ENCODE results near the gene ZNF385B. TPM values are rescaled to one million over a fixed set of nuclear protein-coding genes. Genes with fewer than 3 reads are reported as not detected.

The ZNF385B gene
- total and polyA plus RNA-seq, 8 donors: 1.8 to 41.4 (median 3.5) TPM; not detected in 1

DNA sequence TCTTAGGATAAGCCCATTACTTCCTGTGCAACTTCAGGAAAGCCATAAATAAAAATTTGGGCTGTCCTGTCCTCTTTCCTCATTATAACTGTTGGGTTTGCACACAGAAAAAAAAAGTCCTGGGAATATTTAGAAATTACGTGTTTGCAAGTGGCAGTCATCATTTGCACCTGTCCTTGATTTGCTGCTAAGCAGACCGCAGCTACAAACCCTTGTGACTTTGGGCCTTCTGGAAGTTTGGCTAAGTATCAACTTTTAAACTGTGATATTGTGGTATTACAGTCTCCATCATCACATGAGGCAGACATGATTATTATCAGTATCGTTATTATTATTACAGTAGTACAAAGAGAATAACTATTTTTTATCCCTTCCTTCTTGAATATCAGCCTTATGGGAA, 336.1 kb downstream of the ZNF385B start:
- Histone ChIP-seq H3K4me3 (no peak overlapping the region), H3K27me3 (no peaks in the 10 kb centered on the region), H3K27ac (no peak overlapping the region), H3K4me1 (no peaks in the 10 kb centered on the region), H3K36me3 (no peaks in the 10 kb centered on the region), H3K9me3 (no peaks in the 10 kb centered on the region)
- TF ChIP-seq EP300 (IDR thresholded peaks at IDR 0.05) (no peak), POLR2A (IDR thresholded peaks at IDR 0.05) (no peak), POLR2AphosphoS5 (IDR thresholded peaks at IDR 0.05) (no peak)
- TF ChIP-seq, protein P1, sequence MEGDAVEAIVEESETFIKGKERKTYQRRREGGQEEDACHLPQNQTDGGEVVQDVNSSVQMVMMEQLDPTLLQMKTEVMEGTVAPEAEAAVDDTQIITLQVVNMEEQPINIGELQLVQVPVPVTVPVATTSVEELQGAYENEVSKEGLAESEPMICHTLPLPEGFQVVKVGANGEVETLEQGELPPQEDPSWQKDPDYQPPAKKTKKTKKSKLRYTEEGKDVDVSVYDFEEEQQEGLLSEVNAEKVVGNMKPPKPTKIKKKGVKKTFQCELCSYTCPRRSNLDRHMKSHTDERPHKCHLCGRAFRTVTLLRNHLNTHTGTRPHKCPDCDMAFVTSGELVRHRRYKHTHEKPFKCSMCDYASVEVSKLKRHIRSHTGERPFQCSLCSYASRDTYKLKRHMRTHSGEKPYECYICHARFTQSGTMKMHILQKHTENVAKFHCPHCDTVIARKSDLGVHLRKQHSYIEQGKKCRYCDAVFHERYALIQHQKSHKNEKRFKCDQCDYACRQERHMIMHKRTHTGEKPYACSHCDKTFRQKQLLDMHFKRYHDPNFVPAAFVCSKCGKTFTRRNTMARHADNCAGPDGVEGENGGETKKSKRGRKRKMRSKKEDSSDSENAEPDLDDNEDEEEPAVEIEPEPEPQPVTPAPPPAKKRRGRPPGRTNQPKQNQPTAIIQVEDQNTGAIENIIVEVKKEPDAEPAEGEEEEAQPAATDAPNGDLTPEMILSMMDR (IDR thresholded peaks at IDR 0.05): no peak
- 88 to 89% (median 88%) methylated on average over 3 of the region's 3 CpGs for WGBS, 5 donors
- intact Hi-C loops (cut with DNase I; ENCODE audit: low total_unique reads): no loop called here
- no peak for DNase-seq

DNA sequence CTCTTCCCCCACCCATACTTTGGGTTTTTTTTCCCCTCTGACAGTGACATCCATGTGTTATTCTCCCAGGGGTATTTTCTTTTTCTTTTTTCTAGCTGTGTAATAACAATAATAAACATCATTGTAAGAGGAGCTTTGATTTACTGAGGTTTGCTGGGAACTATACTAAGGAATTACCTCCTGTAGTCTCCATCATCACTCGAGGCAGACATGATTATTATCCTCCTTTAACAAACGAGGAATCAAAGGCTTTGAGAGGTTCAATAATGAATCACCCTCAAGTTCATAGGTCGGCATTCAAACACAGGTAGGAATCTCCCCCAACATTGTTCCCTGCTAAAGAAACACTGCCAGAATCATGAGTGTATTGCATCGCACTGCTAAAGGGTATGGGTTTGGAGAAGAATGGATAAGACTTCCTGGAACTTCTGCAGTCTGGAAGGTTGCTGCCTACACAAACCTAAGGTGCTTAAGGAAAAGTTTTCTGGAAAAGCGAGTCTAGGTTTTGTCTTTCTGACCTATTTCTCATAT, 336.5 kb downstream of the ZNF385B start:
- 62 to 72% (median 68%) methylated on average over 5 of the region's 5 CpGs for WGBS, 5 donors
- Histone ChIP-seq H3K36me3 (no peaks in the 10 kb centered on the region), H3K9me3 (no peaks in the 10 kb centered on the region), H3K27me3 (no peaks in the 10 kb centered on the region), H3K27ac (no peak overlapping the region), H3K4me3 (no peak overlapping the region), H3K4me1 (no peaks in the 10 kb centered on the region)
- TF ChIP-seq EP300 (IDR thresholded peaks at IDR 0.05) (no peak), POLR2AphosphoS5 (IDR thresholded peaks at IDR 0.05) (no peak), POLR2A (IDR thresholded peaks at IDR 0.05) (no peak)
- TF ChIP-seq, protein P1 (IDR thresholded peaks at IDR 0.05): no peak
- DNase-seq: no peak
- intact Hi-C loops (cut with DNase I; ENCODE audit: low total_unique reads): no loop called here

DNA sequence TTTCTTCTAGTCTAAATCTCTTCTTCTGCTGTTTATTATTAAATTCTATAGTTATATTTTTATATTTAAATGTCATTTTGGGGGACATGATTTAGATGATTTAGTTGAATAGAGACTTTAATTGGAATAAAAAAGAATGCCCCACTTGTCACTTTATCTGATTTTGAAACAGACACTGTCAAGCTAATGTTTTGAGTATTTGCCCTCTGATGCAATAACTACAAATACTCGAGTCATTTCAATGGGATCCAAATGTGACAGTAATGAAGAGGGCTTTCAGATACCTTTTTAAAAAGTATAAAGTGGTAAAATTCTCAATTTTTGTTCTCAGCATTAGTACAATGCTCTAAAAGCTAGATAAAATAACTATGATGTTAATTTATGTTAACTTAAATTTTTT, 339.5 kb downstream of the ZNF385B start:
- 58 to 86% (median 62%) methylated on average over 1 of the region's 1 CpG for WGBS, 5 donors

DNA sequence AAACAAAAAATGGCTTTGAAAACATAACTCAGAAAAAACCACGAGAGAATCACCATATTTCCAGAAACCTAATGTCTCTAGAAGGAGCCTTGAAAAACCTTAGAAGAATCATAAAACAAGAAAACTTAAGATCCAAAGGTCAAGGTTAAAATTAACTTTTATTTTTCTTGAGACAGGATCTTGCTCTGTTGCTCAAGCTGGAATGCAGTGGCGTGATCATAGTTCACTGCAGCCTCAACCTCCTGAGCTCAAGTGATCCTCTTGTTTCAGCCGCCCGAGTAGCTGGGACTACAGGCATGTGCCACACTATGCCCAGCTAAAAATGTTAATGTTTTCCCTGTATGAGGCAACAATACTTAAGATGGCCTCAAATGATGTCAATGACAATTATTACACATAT, 342.6 kb downstream of the ZNF385B start:
- Histone ChIP-seq H3K27me3 (no peaks in the 10 kb centered on the region), H3K4me3 (no peak overlapping the region), H3K4me1 (no peaks in the 10 kb centered on the region), H3K27ac (no peak overlapping the region), H3K9me3 (peaks cover 0 to 2% (median 0%) of the 10 kb centered on the region in 4 donors), H3K36me3 (peaks cover 0 to 4% (median under 1%) of the 10 kb centered on the region in 4 donors)
- 79 to 90% (median 88%) methylated on average over 4 of the region's 4 CpGs for WGBS, 5 donors
- DNase-seq: no peak
- intact Hi-C loops (cut with DNase I; ENCODE audit: low total_unique reads): no loop called here
- TF ChIP-seq, protein P1 (IDR thresholded peaks at IDR 0.05): no peak
- TF ChIP-seq POLR2AphosphoS5 (IDR thresholded peaks at IDR 0.05): no peak
- no peak for TF ChIP-seq EP300 (IDR thresholded peaks at IDR 0.05)
- TF ChIP-seq POLR2A (IDR thresholded peaks at IDR 0.05): no peak

More for the DNA sequence above, 339.5 kb downstream of the ZNF385B start:
- Histone ChIP-seq H3K27me3 (no peaks in the 10 kb centered on the region), H3K27ac (no peak overlapping the region), H3K36me3 (no peaks in the 10 kb centered on the region), H3K9me3 (no peaks in the 10 kb centered on the region), H3K4me1 (no peaks in the 10 kb centered on the region), H3K4me3 (no peak overlapping the region)
- intact Hi-C loops (cut with DNase I; ENCODE audit: low total_unique reads): no loop called here
- DNase-seq: no peak
- no peak for TF ChIP-seq EP300 (IDR thresholded peaks at IDR 0.05)
- TF ChIP-seq, protein P1 (IDR thresholded peaks at IDR 0.05): no peak
- no peak for TF ChIP-seq POLR2A (IDR thresholded peaks at IDR 0.05)
- TF ChIP-seq POLR2AphosphoS5 (IDR thresholded peaks at IDR 0.05): no peak

Data from stomach (tissue), 9 donors.